Measurements from ENCODE around the gene R3HDM2. TPM values are rescaled to one million over a fixed set of nuclear protein-coding genes. Genes with fewer than 3 reads are reported as not detected.

Gene R3HDM2
- total RNA-seq, 1 experiment from 2014 or later, result 64.0 TPM

DNA sequence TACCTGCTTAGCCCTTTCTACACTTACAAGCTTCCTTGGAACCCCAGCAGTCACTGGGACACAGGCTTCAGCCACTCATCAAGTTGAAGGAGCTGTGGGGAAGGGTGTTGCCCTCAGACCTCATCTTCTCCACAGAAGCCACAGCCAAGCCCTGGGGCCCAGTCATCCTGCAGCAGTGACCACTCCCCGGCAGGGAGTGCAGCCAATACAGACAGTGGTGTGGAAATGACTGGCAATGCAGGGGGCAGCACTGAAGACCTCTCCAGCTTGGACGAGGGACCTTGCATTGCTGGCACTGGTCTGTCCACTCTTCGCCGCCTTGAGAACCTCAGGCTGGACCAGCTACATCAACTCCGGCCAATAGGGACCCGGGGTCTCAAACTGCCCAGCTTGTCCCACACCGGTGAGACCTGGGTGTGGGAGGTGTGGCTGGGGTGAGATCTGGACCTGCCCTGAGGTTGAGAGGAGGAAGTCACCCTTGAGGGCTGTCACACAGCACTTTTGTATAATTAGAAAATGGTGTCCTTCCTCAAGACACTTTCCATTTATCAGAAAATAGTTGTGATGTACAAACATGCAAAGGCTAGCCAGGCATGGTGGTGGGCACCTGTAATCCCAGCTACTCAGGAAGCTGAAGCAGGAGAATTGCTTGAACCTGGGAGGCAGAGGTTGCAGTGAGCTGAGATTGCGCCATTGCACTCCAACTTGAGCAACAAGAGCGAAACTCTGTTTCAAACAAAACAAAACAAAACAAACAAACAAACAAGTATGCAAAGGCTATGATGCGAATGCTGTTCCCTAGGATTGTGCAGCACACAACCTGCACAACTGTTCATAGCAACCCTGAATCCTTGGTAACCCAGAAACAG, 38.7 kb upstream of the R3HDM2 start:
- no peak for DNase-seq (ENCODE audit: low spot score)
- no peaks in the 10 kb centered on the region for H3K4me1 ChIP-seq (ENCODE audit: insufficient read depth, low read length, poor library complexity, severe bottlenecking)
- no peak overlapping the region for H3K4me3 ChIP-seq (ENCODE audit: low read depth, low read length, poor library complexity, severe bottlenecking)
- no peaks in the 10 kb centered on the region for H3K9me3 ChIP-seq (ENCODE audit: low read depth, low read length, poor library complexity, severe bottlenecking)
- ChIA-PET CTCF (no interaction called here), POLR2A (ENCODE audit: low non-redundant PET) (interaction anchor here (0.7 kb wide), 1 partner anchor 210 kb away, joined by 3 read pairs; no protein-coding TSS in a partner anchor)
- TF ChIP-seq, protein P1, sequence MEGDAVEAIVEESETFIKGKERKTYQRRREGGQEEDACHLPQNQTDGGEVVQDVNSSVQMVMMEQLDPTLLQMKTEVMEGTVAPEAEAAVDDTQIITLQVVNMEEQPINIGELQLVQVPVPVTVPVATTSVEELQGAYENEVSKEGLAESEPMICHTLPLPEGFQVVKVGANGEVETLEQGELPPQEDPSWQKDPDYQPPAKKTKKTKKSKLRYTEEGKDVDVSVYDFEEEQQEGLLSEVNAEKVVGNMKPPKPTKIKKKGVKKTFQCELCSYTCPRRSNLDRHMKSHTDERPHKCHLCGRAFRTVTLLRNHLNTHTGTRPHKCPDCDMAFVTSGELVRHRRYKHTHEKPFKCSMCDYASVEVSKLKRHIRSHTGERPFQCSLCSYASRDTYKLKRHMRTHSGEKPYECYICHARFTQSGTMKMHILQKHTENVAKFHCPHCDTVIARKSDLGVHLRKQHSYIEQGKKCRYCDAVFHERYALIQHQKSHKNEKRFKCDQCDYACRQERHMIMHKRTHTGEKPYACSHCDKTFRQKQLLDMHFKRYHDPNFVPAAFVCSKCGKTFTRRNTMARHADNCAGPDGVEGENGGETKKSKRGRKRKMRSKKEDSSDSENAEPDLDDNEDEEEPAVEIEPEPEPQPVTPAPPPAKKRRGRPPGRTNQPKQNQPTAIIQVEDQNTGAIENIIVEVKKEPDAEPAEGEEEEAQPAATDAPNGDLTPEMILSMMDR (conservative IDR thresholded peaks at IDR 0.05; ENCODE audit: low read depth, low read length), result no peak
- TF ChIP-seq EZH2 (IDR thresholded peaks at IDR 0.05; ENCODE audit: borderline replicate concordance, low read depth, low read length, poor library complexity, severe bottlenecking), result no peak
- H3K27me3 ChIP-seq (replicated peaks; ENCODE audit: insufficient read depth, low read depth, low read length, poor library complexity), result peaks cover 9% of the 10 kb centered on the region
- H3K36me3 ChIP-seq (ENCODE audit: insufficient read depth, low read length, poor library complexity, severe bottlenecking), result no peaks in the 10 kb centered on the region
- H3K27ac ChIP-seq (ENCODE audit: low read depth, low read length, poor library complexity, severe bottlenecking), result no peak overlapping the region
- no TSS peak for BruUV-seq (replicated peaks)
- intact Hi-C loops (cut with micrococcal nuclease; ENCODE audit: unreplicated experiment), result no loop called here

DNA sequence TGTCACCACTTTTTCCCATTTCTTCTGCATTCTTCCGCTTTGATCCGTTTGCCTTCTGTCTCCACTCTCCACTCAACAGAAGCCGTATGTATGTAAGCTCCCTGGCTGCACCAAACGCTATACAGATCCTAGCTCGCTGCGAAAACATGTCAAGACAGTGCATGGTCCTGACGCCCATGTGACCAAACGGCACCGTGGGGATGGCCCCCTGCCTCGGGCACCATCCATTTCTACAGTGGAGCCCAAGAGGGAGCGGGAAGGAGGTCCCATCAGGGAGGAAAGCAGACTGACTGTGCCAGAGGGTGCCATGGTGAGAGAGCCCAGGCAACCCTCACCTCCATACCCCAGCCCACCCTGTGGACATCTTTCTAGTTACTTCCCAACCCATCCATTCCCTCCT, 37.1 kb upstream of the R3HDM2 start:
- POLR2A ChIA-PET (ENCODE audit: low non-redundant PET), result no interaction called here
- Histone ChIP-seq H3K27ac (ENCODE audit: low read depth, low read length, poor library complexity, severe bottlenecking) (no peak overlapping the region), H3K36me3 (ENCODE audit: insufficient read depth, low read length, poor library complexity, severe bottlenecking) (no peaks in the 10 kb centered on the region), H3K4me3 (ENCODE audit: low read depth, low read length, poor library complexity, severe bottlenecking) (no peak overlapping the region), H3K9me3 (ENCODE audit: low read depth, low read length, poor library complexity, severe bottlenecking) (no peaks in the 10 kb centered on the region), H3K4me1 (ENCODE audit: insufficient read depth, low read length, poor library complexity, severe bottlenecking) (peaks cover under 1% of the 10 kb centered on the region), H3K27me3 (replicated peaks; ENCODE audit: insufficient read depth, low read depth, low read length, poor library complexity) (no peaks in the 10 kb centered on the region)
- DNase-seq (ENCODE audit: low spot score), result no peak
- no TSS peak for BruUV-seq (replicated peaks)
- TF ChIP-seq EZH2 (IDR thresholded peaks at IDR 0.05; ENCODE audit: borderline replicate concordance, low read depth, low read length, poor library complexity, severe bottlenecking), result no peak
- TF ChIP-seq, protein P1 (conservative IDR thresholded peaks at IDR 0.05; ENCODE audit: low read depth, low read length), result no peak
- intact Hi-C loops (cut with micrococcal nuclease; ENCODE audit: unreplicated experiment), result no loop called here
- CTCF ChIA-PET, result no interaction called here

DNA sequence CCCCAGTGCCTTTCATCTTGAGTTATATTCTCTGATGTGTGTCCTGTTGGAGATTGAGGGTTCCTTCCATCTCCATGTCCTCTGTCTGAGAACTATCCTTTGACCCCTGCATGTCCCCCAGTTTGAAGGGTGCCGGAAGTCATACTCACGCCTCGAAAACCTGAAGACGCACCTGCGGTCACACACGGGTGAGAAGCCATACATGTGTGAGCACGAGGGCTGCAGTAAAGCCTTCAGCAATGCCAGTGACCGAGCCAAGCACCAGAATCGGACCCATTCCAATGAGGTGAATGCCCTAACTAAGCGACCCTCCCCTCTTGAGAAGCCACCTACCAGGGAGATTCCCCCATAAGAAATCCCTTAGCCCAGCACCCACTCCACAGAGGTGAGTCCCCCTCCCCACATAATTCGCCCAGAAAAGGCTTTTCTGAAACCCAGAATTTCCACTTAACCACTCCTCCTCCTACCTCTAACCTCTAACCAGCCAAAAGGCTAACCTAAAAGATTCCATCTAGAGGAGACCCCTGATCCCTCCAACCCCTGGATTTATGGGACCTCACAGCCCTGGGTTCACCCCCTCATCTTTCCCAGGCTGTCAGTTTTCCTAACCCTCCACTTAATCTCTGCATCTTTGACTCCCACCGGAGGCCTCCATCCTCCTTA, 36.5 kb upstream of the R3HDM2 start:
- Histone ChIP-seq H3K9me3 (ENCODE audit: low read depth, low read length, poor library complexity, severe bottlenecking) (no peaks in the 10 kb centered on the region), H3K4me3 (ENCODE audit: low read depth, low read length, poor library complexity, severe bottlenecking) (no peak overlapping the region), H3K27me3 (replicated peaks; ENCODE audit: insufficient read depth, low read depth, low read length, poor library complexity) (no peaks in the 10 kb centered on the region), H3K27ac (ENCODE audit: low read depth, low read length, poor library complexity, severe bottlenecking) (no peak overlapping the region), H3K4me1 (ENCODE audit: insufficient read depth, low read length, poor library complexity, severe bottlenecking) (peaks cover 6% of the 10 kb centered on the region), H3K36me3 (ENCODE audit: insufficient read depth, low read length, poor library complexity, severe bottlenecking) (no peaks in the 10 kb centered on the region)
- no peak for DNase-seq (ENCODE audit: low spot score)
- intact Hi-C loops (cut with micrococcal nuclease; ENCODE audit: unreplicated experiment), result no loop called here
- TF ChIP-seq, protein P1 (conservative IDR thresholded peaks at IDR 0.05; ENCODE audit: low read depth, low read length), result no peak
- TF ChIP-seq EZH2 (IDR thresholded peaks at IDR 0.05; ENCODE audit: borderline replicate concordance, low read depth, low read length, poor library complexity, severe bottlenecking), result no peak
- CTCF ChIA-PET, result no interaction called here
- no TSS peak for BruUV-seq (replicated peaks)
- POLR2A ChIA-PET (ENCODE audit: low non-redundant PET), result no interaction called here

Measured in A673 (cell line).